CD4-positive, CD25-positive, alpha-beta regulatory T cell (primary cell): ENCODE results near the gene VCAN. TPM values are rescaled to one million over a fixed set of nuclear protein-coding genes. Genes with fewer than 3 reads are reported as not detected.

Experiments used
- ATAC-seq, 2 donors: fragments of 150-1000 bp; cut with Tn5 transposase; one replicate each; pipeline ENCODE4 v1.10.0; 2021; ENCODE audit warnings: low read depth in 2 of 2, moderate number of reproducible peaks in 2 of 2, moderate library complexity in 1 of 2
- DNase-seq, 3 donors: peaks; one replicate each; pipeline versions ENCODE4 v3.0.0 to v3.0.0-alpha.2; 2012 to 2022; ENCODE audit warnings: mixed read lengths in 1 of 3
- H3K27ac ChIP-seq: one replicate; pipeline ENCODE4 v1.7.0; 2013; ENCODE audit warnings: mild to moderate bottlenecking, low read length; ENCODE audit not compliant: insufficient read depth, poor library complexity, severe bottlenecking
- H3K27me3 ChIP-seq: one replicate; pipeline ENCODE4 v1.7.0; 2013; ENCODE audit warnings: low read length; ENCODE audit not compliant: control insufficient read depth, insufficient read depth
- H3K36me3 ChIP-seq: one replicate; pipeline ENCODE4 v1.7.0; 2013; ENCODE audit warnings: mild to moderate bottlenecking, low read length, moderate library complexity; ENCODE audit not compliant: control insufficient read depth, insufficient read depth
- H3K4me1 ChIP-seq: 2 replicates; pipeline ENCODE4 v1.7.0; 2013; ENCODE audit warnings: mild to moderate bottlenecking, low read length; ENCODE audit not compliant: insufficient read depth, control insufficient read depth, poor library complexity, severe bottlenecking
- H3K4me3 ChIP-seq: one replicate; pipeline ENCODE4 v1.7.0; 2013; ENCODE audit warnings: low read depth, mild to moderate bottlenecking, low read length, moderate library complexity
- H3K9me3 ChIP-seq, 2 experiments: 1 replicate in 1 of 2; 2 replicates in 1 of 2; pipeline ENCODE4 v1.7.0; 2013; ENCODE audit warnings: low read length in 2 of 2, mild to moderate bottlenecking in 1 of 2, moderate library complexity in 1 of 2; ENCODE audit not compliant: control insufficient read depth in 2 of 2
- H3K27ac Mint-ChIP-seq, 3 donors: one replicate each; pipeline ENCODE4 v1.8.0; 2020 to 2022; ENCODE audit warnings: mild to moderate bottlenecking in 3 of 3, mixed read lengths in 3 of 3, moderate library complexity in 2 of 3
- H3K27me3 Mint-ChIP-seq: one replicate; pipeline ENCODE4 v1.8.0; 2022; ENCODE audit warnings: mild to moderate bottlenecking, mixed read lengths
- H3K36me3 Mint-ChIP-seq: one replicate; pipeline ENCODE4 v1.8.0; 2020; ENCODE audit warnings: mixed read lengths
- H3K4me1 Mint-ChIP-seq, 4 donors: one replicate each; pipeline ENCODE4 v1.8.0; 2020 to 2022; ENCODE audit warnings: mixed read lengths in 4 of 4, mild to moderate bottlenecking in 1 of 4
- H3K4me3 Mint-ChIP-seq, 4 donors: one replicate each; pipeline ENCODE4 v1.8.0; 2020 to 2022; ENCODE audit warnings: mild to moderate bottlenecking in 4 of 4, mixed read lengths in 4 of 4, moderate library complexity in 3 of 4
- H3K9me3 Mint-ChIP-seq, 7 donors: one replicate each; pipeline ENCODE4 v1.8.0; 2020 to 2022; ENCODE audit warnings: mixed read lengths in 7 of 7, mild to moderate bottlenecking in 3 of 7, moderate library complexity in 2 of 7
- polyA plus RNA-seq, 4 donors: library from polyadenylated mRNA; unstranded; fragments of 300-500 nt; fragmentation: Illumina TruSeq; gene quantifications; one replicate each; pipeline ENCODE4 v1.2.3, GENCODE V29; 2021
- total RNA-seq: library from RNA; stranded (reverse); gene quantifications from one replicate; pipeline ENCODE4 v1.2.3, GENCODE V29; 2022

Gene VCAN
- total and polyA plus RNA-seq, 5 donors from 2014 or later = 0.20 to 0.85 (median 0.40) TPM; not detected in 2

DNA sequence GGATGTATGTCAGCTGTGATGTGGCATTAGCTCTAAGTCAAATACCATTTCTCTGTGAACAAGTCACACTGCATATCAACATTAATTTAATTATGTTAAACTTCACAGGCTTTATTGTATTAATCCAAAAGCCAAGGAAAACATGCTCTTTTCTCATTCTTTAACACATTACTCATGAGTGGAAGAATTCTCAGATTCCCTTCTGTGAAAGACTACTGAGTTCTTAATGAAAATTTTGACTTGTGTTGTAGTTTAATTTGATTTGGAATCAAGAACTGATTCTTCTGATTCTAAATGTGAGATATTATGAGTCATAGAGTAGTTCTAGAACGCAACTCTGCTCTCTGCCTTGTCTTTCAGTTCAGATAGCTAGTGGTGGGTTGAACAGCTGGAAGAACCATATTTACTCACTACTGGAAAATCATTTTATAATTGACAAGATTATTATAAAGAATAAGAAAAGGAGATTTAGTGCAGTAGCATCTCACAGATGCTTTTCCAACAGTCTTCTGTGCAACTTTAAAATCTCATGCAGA lies 90.6 kb downstream of the VCAN start:
- H3K36me3 Mint-ChIP-seq = no peaks in the 10 kb centered on the region
- H3K27me3 ChIP-seq = no peaks in the 10 kb centered on the region
- ATAC-seq = no peak

DNA sequence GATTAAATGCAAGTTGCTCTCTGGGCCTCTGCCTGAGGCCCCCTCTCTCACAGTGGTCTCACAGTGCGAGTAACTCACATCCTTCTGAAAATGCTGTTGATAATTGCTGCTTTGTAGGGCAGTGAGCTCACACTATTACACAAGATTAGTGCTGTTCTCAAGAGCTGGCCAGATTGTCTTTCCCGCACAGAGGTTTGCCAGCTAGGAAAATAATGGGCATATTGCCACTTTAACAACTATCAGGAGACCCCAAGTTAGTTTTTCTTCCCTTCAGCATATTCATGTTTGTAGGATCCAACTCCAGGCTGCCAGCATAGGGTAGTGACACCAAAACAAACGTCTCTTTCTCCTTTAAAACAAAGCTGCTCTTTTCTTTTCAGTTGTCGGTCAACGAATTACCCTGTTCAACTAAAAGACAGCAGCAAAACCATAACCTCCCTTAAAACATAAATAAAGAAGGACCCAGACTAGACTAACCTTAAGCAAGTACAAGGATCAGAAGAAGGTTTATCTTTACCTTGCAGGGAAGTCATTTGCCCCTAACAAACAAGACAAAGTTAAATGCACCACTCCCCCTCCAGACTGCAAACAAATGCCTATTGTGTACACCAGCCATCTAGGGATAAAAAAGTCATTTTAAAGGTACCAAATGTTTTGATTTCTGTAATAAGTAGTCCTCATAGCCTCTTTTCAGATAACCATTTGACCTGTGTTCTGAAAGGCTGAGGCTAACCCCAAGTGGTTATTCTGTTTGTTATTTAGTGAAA lies 91.4 kb downstream of the VCAN start:
- no peaks in the 10 kb centered on the region for H3K36me3 ChIP-seq

More for the DNA sequence above, 90.6 kb downstream of the VCAN start:
- H3K27ac Mint-ChIP-seq = no peak overlapping the region
- H3K4me3 Mint-ChIP-seq = no peak overlapping the region
- DNase-seq = no peak
- Histone ChIP-seq H3K4me1 (no peaks in the 10 kb centered on the region), H3K27ac (no peak overlapping the region), H3K4me3 (no peak overlapping the region), H3K9me3 (no peaks in the 10 kb centered on the region), H3K36me3 (no peaks in the 10 kb centered on the region)
- H3K27me3 Mint-ChIP-seq = peaks cover 13% of the 10 kb centered on the region
- peaks cover 0 to 1% (median 0%) of the 10 kb centered on the region in 7 donors for H3K9me3 Mint-ChIP-seq
- no peaks in the 10 kb centered on the region for H3K4me1 Mint-ChIP-seq

DNA sequence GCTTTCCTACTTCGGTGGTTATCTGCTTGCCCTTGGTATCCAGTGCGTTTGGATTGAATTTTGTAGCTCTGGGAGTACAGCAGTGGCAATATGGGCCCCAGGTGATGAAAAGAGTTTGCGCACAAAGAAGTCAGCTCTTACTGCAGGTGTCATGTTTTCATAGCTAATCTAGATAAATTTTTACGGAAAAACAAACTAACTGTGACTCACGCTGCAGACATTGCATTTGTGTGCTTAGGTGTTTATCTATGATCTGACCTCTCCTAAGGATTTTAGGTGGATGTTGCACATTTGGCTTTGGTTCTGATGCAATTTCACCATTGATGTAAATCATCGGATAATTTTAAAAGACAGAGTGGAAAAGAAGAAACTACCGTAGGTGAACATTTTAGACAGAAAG lies 92.1 kb downstream of the VCAN start:
- no peaks in the 10 kb centered on the region for H3K9me3 Mint-ChIP-seq
- ATAC-seq (no peak), DNase-seq (no peak)
- H3K27ac ChIP-seq = no peak overlapping the region
- H3K27me3 ChIP-seq = no peaks in the 10 kb centered on the region
- no peak overlapping the region for H3K27ac Mint-ChIP-seq
- H3K36me3 ChIP-seq = no peaks in the 10 kb centered on the region
- no peaks in the 10 kb centered on the region for H3K4me1 Mint-ChIP-seq
- H3K9me3 ChIP-seq = no peaks in the 10 kb centered on the region
- H3K27me3 Mint-ChIP-seq = peaks cover 13% of the 10 kb centered on the region
- no peak overlapping the region for H3K4me3 ChIP-seq
- H3K36me3 Mint-ChIP-seq = no peaks in the 10 kb centered on the region
- H3K4me3 Mint-ChIP-seq = no peak overlapping the region
- no peaks in the 10 kb centered on the region for H3K4me1 ChIP-seq

More for the DNA sequence above, 91.4 kb downstream of the VCAN start:
- Histone ChIP-seq H3K27ac (no peak overlapping the region), H3K4me1 (no peaks in the 10 kb centered on the region), H3K27me3 (no peaks in the 10 kb centered on the region), H3K4me3 (no peak overlapping the region), H3K9me3 (no peaks in the 10 kb centered on the region)
- Mint-ChIP-seq H3K9me3 (peaks cover 0 to 1% (median 0%) of the 10 kb centered on the region in 7 donors), H3K27me3 (peaks cover 13% of the 10 kb centered on the region), H3K36me3 (no peaks in the 10 kb centered on the region), H3K27ac (no peak overlapping the region), H3K4me1 (no peaks in the 10 kb centered on the region), H3K4me3 (no peak overlapping the region)
- DNase-seq (no peak), ATAC-seq (no peak)

DNA sequence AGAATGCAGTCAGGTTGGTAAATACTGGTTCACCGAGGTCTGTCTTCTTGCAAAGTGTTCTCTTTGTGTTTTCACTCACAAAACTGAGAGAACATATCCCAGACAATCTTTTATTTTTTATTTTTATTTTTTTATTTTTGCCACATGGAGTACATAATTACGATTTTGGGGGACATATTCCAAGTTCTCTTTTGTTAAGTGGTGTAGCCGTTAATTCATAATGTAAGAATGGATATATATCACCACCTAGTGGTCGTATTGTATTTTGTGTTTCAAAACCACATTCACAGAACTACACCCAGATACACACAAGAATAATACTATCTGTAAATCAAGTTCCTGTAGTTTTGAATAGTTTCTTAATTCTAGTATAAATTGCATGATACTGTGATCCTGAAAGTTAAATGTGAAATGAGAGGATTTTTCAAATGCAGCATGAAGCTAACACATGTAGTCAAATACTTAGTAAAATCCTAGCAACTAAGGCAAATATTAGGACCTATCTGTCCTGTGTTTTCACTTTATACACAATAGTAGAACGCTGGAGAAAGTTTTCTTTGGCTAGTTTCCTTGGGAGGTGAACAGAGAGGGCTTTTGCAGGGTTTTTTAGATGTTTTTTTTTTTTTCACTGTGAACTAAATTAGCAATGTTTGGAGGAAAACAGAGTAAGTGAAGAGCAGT lies 92.7 kb downstream of the VCAN start:
- Mint-ChIP-seq H3K36me3 (no peaks in the 10 kb centered on the region), H3K27ac (no peak overlapping the region), H3K4me3 (no peak overlapping the region), H3K9me3 (no peaks in the 10 kb centered on the region), H3K27me3 (peaks cover 13% of the 10 kb centered on the region), H3K4me1 (no peaks in the 10 kb centered on the region)
- DNase-seq (peak in 2 of 3 donors; percentile 43 to 48), ATAC-seq (no peak)
- Histone ChIP-seq H3K36me3 (no peaks in the 10 kb centered on the region), H3K9me3 (no peaks in the 10 kb centered on the region), H3K27ac (no peak overlapping the region), H3K4me1 (no peaks in the 10 kb centered on the region), H3K27me3 (no peaks in the 10 kb centered on the region), H3K4me3 (no peak overlapping the region)

DNA sequence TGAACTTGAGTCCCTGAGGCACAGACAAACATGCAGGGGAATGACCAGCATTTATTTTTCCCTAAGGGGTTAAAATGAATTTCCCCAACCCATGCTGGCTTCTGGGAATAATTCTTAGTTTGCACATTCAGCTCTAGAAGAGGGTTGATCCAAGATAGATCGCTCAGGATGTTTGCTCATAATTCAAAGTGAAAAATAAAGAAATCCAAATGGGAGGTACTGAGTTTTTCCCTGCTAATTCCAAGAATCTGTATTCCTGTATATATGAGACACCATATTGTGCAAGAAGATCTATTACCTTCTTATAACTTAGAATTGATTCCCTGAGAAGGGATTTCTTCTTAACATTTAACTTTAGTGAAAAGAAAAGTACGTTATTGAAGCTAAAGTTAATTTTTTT lies 96.2 kb downstream of the VCAN start:
- H3K36me3 ChIP-seq = no peaks in the 10 kb centered on the region
- no peak overlapping the region for H3K4me3 Mint-ChIP-seq
- H3K4me1 ChIP-seq = no peaks in the 10 kb centered on the region
- no peak overlapping the region for H3K27ac ChIP-seq
- H3K36me3 Mint-ChIP-seq = no peaks in the 10 kb centered on the region
- no peak overlapping the region for H3K4me3 ChIP-seq
- ATAC-seq (no peak), DNase-seq (no peak)
- H3K27me3 ChIP-seq = no peaks in the 10 kb centered on the region
- H3K27me3 Mint-ChIP-seq = peaks cover 12% of the 10 kb centered on the region
- H3K4me1 Mint-ChIP-seq = no peaks in the 10 kb centered on the region
- H3K27ac Mint-ChIP-seq = no peak overlapping the region
- H3K9me3 ChIP-seq = no peaks in the 10 kb centered on the region
- H3K9me3 Mint-ChIP-seq = no peaks in the 10 kb centered on the region

DNA sequence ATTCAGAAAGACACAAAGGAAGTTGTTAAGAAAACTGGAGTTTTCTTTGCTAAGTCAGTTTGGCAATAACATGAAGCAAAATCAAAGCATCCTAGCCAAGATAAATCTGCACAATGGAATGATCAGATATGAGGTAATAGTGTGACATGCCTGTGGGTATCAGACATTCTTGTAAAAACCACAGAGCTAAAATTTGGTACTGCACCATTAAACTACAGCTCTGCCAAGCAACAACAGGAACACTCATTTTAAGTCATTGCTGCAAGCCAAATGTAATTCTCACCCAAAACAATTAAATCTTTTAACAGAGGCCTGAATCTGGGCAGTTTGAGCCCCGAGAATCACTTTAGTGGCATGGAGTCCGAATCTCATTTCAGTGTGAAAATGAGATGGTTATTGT lies 96.6 kb downstream of the VCAN start:
- DNase-seq = no peak
- Mint-ChIP-seq H3K36me3 (no peaks in the 10 kb centered on the region), H3K27ac (no peak overlapping the region), H3K4me3 (no peak overlapping the region), H3K9me3 (no peaks in the 10 kb centered on the region), H3K27me3 (peaks cover 12% of the 10 kb centered on the region), H3K4me1 (no peaks in the 10 kb centered on the region)
- H3K4me1 ChIP-seq = no peaks in the 10 kb centered on the region
- no peaks in the 10 kb centered on the region for H3K27me3 ChIP-seq
- no peak overlapping the region for H3K27ac ChIP-seq
- H3K36me3 ChIP-seq = no peaks in the 10 kb centered on the region
- ATAC-seq = no peak
- H3K9me3 ChIP-seq = no peaks in the 10 kb centered on the region
- no peak overlapping the region for H3K4me3 ChIP-seq

DNA sequence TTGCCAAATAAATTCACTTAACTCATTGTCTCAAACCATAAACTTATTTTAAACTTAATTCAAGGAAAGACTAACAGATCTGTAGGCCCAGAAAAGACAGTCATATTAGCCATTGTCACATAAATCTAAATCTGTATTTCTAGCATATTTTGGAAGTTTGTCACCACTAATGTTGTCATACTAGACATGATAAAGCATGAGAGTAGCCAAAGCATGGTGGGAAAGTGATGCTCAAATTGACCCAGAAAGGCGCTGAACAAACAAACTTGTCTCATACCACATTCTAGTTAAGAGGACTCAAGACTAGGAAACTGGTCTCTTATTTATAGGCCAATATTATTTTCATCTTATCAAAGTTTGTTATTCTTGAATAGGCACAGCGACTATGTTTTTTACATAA lies 99.4 kb downstream of the VCAN start:
- Histone ChIP-seq H3K27ac (no peak overlapping the region), H3K9me3 (no peaks in the 10 kb centered on the region), H3K4me1 (no peaks in the 10 kb centered on the region), H3K36me3 (no peaks in the 10 kb centered on the region), H3K4me3 (no peak overlapping the region), H3K27me3 (no peaks in the 10 kb centered on the region)
- Mint-ChIP-seq H3K27me3 (peaks cover 6% of the 10 kb centered on the region), H3K9me3 (no peaks in the 10 kb centered on the region), H3K4me3 (no peak overlapping the region), H3K4me1 (no peaks in the 10 kb centered on the region), H3K36me3 (no peaks in the 10 kb centered on the region), H3K27ac (no peak overlapping the region)
- ATAC-seq (no peak), DNase-seq (no peak)
